ENCODE results near the gene EPS15. TPM values are rescaled to one million over a fixed set of nuclear protein-coding genes. Genes with fewer than 3 reads are reported as not detected.

Gene EPS15
- total RNA-seq, 3 donors from 2014 or later, result 83.6 to 144 (median 127) TPM

GRCh38 chr1:51344602-51345299, 174.3 kb downstream of the EPS15 start:
- H3K9me3 ChIP-seq, result no peaks in the 10 kb centered on the region
- peak overlapping the region in 2 of 3 donors; percentile 52 to 67 for H3K4me3 ChIP-seq
- H3K27ac ChIP-seq, result peak overlapping the region in 1 of 2 donors; percentile 57
- no peaks in the 10 kb centered on the region for H3K36me3 ChIP-seq
- no peak for DNase-seq (ENCODE audit: low spot score in 2 of 2)
- H3K27me3 ChIP-seq, result peaks cover 0 to 16% of the 10 kb centered on the region in 2 donors
- TF ChIP-seq CTCF (IDR thresholded peaks at IDR 0.05) (no peak), POLR2A (IDR thresholded peaks at IDR 0.05) (no peak), POLR2AphosphoS5 (IDR thresholded peaks at IDR 0.05) (no peak)
- no peaks in the 10 kb centered on the region for H3K4me1 ChIP-seq
- intact Hi-C loops (cut with DNase I; ENCODE audit: low total_unique reads), result no loop called here

GRCh38 chr1:51344276-51344601, 174.8 kb downstream of the EPS15 start:
- Histone ChIP-seq H3K27me3 (peaks cover 0 to 16% of the 10 kb centered on the region in 2 donors), H3K4me1 (no peaks in the 10 kb centered on the region), H3K4me3 (peak overlapping the region in 2 of 3 donors; percentile 52 to 67), H3K9me3 (no peaks in the 10 kb centered on the region), H3K36me3 (no peaks in the 10 kb centered on the region), H3K27ac (peak overlapping the region in 1 of 2 donors; percentile 57)
- intact Hi-C loops (cut with DNase I; ENCODE audit: low total_unique reads), result no loop called here
- TF ChIP-seq POLR2A (IDR thresholded peaks at IDR 0.05), result no peak
- no peak for TF ChIP-seq POLR2AphosphoS5 (IDR thresholded peaks at IDR 0.05)
- TF ChIP-seq CTCF (IDR thresholded peaks at IDR 0.05), result no peak
- no peak for DNase-seq (ENCODE audit: low spot score in 2 of 2)

GRCh38 chr1:51343624-51344023, 175.4 kb downstream of the EPS15 start:
- Histone ChIP-seq H3K36me3 (no peaks in the 10 kb centered on the region), H3K4me3 (no peak overlapping the region), H3K27me3 (peaks cover 0 to 16% of the 10 kb centered on the region in 2 donors), H3K9me3 (no peaks in the 10 kb centered on the region), H3K27ac (no peak overlapping the region), H3K4me1 (no peaks in the 10 kb centered on the region)
- no peak for DNase-seq (ENCODE audit: low spot score in 2 of 2)
- TF ChIP-seq CTCF (IDR thresholded peaks at IDR 0.05) (no peak), POLR2A (IDR thresholded peaks at IDR 0.05) (no peak), POLR2AphosphoS5 (IDR thresholded peaks at IDR 0.05) (no peak)
- intact Hi-C loops (cut with DNase I; ENCODE audit: low total_unique reads), result no loop called here

- Histone ChIP-seq H3K27me3 (peaks cover 0 to 16% of the 10 kb centered on the region in 2 donors), H3K9me3 (no peaks in the 10 kb centered on the region), H3K27ac (no peak overlapping the region), H3K36me3 (no peaks in the 10 kb centered on the region), H3K4me1 (no peaks in the 10 kb centered on the region), H3K4me3 (no peak overlapping the region)
- intact Hi-C loops (cut with DNase I; ENCODE audit: low total_unique reads), result no loop called here
- DNase-seq (ENCODE audit: low spot score in 2 of 2), result no peak
- no peak for TF ChIP-seq POLR2A (IDR thresholded peaks at IDR 0.05)
- no peak for TF ChIP-seq CTCF (IDR thresholded peaks at IDR 0.05)
- TF ChIP-seq POLR2AphosphoS5 (IDR thresholded peaks at IDR 0.05), result no peak
Measured at GRCh38 chr1:51342591-51343206, 176.4 kb downstream of the EPS15 start.

- TF ChIP-seq POLR2A (IDR thresholded peaks at IDR 0.05), result no peak
- TF ChIP-seq CTCF (IDR thresholded peaks at IDR 0.05), result no peak
- TF ChIP-seq POLR2AphosphoS5 (IDR thresholded peaks at IDR 0.05), result no peak
- H3K9me3 ChIP-seq, result no peaks in the 10 kb centered on the region
- peaks cover 0 to 16% of the 10 kb centered on the region in 2 donors for H3K27me3 ChIP-seq
Measured at GRCh38 chr1:51341876-51342496, 177.1 kb downstream of the EPS15 start.

More at GRCh38 chr1:51341876-51342496, 177.1 kb downstream of the EPS15 start:
- H3K4me1 ChIP-seq, result no peaks in the 10 kb centered on the region
- intact Hi-C loops (cut with DNase I; ENCODE audit: low total_unique reads), result no loop called here
- no peak overlapping the region for H3K27ac ChIP-seq
- H3K36me3 ChIP-seq, result no peaks in the 10 kb centered on the region
- no peak for DNase-seq (ENCODE audit: low spot score in 2 of 2)
- no peak overlapping the region for H3K4me3 ChIP-seq
